Upper lobe of left lung (tissue), 4 donors: ENCODE results near the gene EVC.

Source experiments
- CTCF ChIP-seq, 6 experiments: fragments of 450-650 bp in 4 of 6; fragments of 200-600 bp in 2 of 6; sonication (generic) in 2 of 6; IDR thresholded peaks; one replicate each; pipeline ENCODE4 v1.5.1; 2016 to 2019; ENCODE audit warnings: antibody characterized with exemption in 6 of 6
- POLR2AphosphoS5 ChIP-seq, 2 donors: sonication (generic); formaldehyde crosslinking; IDR thresholded peaks; one replicate each; pipeline ENCODE4 v1.5.1; 2017; ENCODE audit warnings: antibody characterized with exemption in 2 of 2

- no peak for TF ChIP-seq CTCF (IDR thresholded peaks at IDR 0.05)
- no peak for TF ChIP-seq POLR2AphosphoS5 (IDR thresholded peaks at IDR 0.05)
These were observed 84.6 kb downstream of the EVC start for GRCh38 chr4:5795580-5795979.
